ENCODE results near the gene AQP2. TPM values are rescaled to one million over a fixed set of nuclear protein-coding genes. Genes with fewer than 3 reads are reported as not detected.

Gene AQP2
- total RNA-seq, 4 donors from 2014 or later, result not detected

GRCh38 chr12:49909356-49909755, 41.2 kb upstream of the AQP2 start:
- Histone ChIP-seq H3K27me3 (no peaks in the 10 kb centered on the region), H3K36me3 (no peaks in the 10 kb centered on the region), H3K9me3 (no peaks in the 10 kb centered on the region), H3K4me1 (no peaks in the 10 kb centered on the region), H3K27ac (no peak overlapping the region), H3K4me3 (no peak overlapping the region)
- no peak for DNase-seq
- intact Hi-C loops (cut with DNase I; ENCODE audit: low total_unique reads), result no loop called here
- TF ChIP-seq POLR2A (IDR thresholded peaks at IDR 0.05), result no peak
- TF ChIP-seq CTCF (IDR thresholded peaks at IDR 0.05), result no peak

DNA sequence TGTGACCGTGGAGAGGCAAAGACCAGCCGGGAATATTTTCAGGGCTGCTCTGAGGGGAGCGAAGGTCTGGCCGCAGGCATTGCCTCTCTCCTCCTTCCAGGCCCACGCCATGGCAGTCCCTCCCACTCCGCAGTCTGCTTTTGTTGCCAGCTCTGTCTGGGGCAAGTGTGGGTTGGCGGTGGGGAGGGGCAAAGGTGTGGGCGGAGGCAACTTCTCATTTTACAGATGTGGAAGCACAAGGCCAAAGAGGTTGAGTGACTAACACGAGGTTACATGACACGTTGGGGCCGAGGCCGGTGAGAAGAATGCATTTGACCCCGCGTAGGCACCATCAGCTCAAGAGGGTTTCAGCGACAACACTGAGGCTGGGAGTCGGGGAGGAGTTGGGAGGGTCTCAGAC, 40.7 kb upstream of the AQP2 start:
- no peaks in the 10 kb centered on the region for H3K36me3 ChIP-seq
- H3K4me1 ChIP-seq, result no peaks in the 10 kb centered on the region
- DNase-seq, result peak in 1 of 2 donors; percentile 41
- H3K9me3 ChIP-seq, result no peaks in the 10 kb centered on the region
- TF ChIP-seq CTCF (IDR thresholded peaks at IDR 0.05), result no peak
- no peak for TF ChIP-seq POLR2A (IDR thresholded peaks at IDR 0.05)
- H3K4me3 ChIP-seq, result no peak overlapping the region
- H3K27me3 ChIP-seq, result no peaks in the 10 kb centered on the region
- intact Hi-C loops (cut with DNase I; ENCODE audit: low total_unique reads), result no loop called here
- H3K27ac ChIP-seq, result no peak overlapping the region

DNA sequence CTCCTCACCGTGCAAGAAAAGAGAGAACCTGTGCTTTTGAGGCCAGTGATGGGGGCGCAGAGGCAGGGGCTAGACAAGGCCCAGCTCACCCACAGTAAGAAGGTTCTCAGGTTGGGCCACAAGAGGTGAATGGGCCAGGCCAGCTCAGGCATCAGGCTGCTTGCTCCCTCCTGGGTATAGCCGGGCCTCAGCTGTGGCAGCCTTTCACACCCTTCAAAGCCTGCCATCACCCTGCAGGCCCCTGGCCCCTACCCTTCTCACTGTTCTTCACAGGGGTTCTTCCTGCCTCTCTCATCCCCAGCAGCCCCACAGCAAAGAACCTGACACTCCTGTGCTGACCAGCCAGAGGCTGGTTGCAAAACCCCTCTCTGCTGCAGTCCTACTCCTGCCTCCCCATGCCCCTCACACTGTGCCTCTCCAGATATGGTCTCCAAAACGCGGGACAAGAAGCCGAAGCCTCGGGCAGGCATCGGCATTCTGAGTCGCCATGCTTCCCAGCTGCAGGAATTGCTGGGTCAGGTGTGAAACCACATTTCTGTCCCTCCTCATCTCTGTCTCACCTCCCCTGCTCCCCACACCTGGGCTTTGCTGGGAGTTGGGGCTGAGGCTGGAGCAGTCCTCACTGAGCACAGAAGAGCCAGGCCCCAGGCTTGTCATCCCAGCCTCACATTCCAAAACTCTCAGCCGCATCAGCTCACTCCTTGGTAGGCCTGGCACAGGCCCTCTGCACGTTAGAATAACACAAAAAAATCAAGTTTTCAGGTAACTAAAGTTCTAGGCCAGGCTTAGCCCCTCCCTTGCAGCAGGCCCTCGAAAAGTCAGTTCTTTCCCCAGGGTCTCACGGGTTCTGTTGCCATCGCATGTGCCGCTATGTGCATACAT, 40.0 kb upstream of the AQP2 start:
- H3K27me3 ChIP-seq, result no peaks in the 10 kb centered on the region
- no peaks in the 10 kb centered on the region for H3K4me1 ChIP-seq
- no peak for TF ChIP-seq CTCF (IDR thresholded peaks at IDR 0.05)
- TF ChIP-seq POLR2A (IDR thresholded peaks at IDR 0.05), result no peak
- H3K27ac ChIP-seq, result no peak overlapping the region
- H3K9me3 ChIP-seq, result no peaks in the 10 kb centered on the region
- no peak overlapping the region for H3K4me3 ChIP-seq
- intact Hi-C loops (cut with DNase I; ENCODE audit: low total_unique reads), result no loop called here
- no peak for DNase-seq
- no peaks in the 10 kb centered on the region for H3K36me3 ChIP-seq

GRCh38 chr12:49911213-49911605, 39.3 kb upstream of the AQP2 start:
- no peaks in the 10 kb centered on the region for H3K27me3 ChIP-seq
- no peaks in the 10 kb centered on the region for H3K9me3 ChIP-seq
- H3K27ac ChIP-seq, result no peak overlapping the region
- no peak for DNase-seq
- TF ChIP-seq CTCF (IDR thresholded peaks at IDR 0.05), result no peak
- no peak for TF ChIP-seq POLR2A (IDR thresholded peaks at IDR 0.05)
- H3K4me1 ChIP-seq, result no peaks in the 10 kb centered on the region
- no peak overlapping the region for H3K4me3 ChIP-seq
- intact Hi-C loops (cut with DNase I; ENCODE audit: low total_unique reads), result no loop called here
- no peaks in the 10 kb centered on the region for H3K36me3 ChIP-seq

- Histone ChIP-seq H3K9me3 (no peaks in the 10 kb centered on the region), H3K4me3 (no peak overlapping the region), H3K36me3 (no peaks in the 10 kb centered on the region), H3K27me3 (no peaks in the 10 kb centered on the region), H3K4me1 (no peaks in the 10 kb centered on the region), H3K27ac (no peak overlapping the region)
- intact Hi-C loops (cut with DNase I; ENCODE audit: low total_unique reads), result no loop called here
- TF ChIP-seq CTCF (IDR thresholded peaks at IDR 0.05), result no peak
- TF ChIP-seq POLR2A (IDR thresholded peaks at IDR 0.05), result no peak
- peak; percentile 6 to 34 for DNase-seq
Observed at GRCh38 chr12:49912345-49913255, 37.9 kb upstream of the AQP2 start.

Measured in uterus (tissue), 4 donors.